H9 (cell line): ENCODE measurements around the gene DNASE1. TPM values are rescaled to one million over a fixed set of nuclear protein-coding genes. Genes with fewer than 3 reads are reported as not detected.

Source experiments
- DNase-seq: peaks from one replicate; pipeline ENCODE4 v3.0.0-alpha.2; 2017
- H2AFZ ChIP-seq: one replicate; pipeline ENCODE4 v1.6.1; 2013; ENCODE audit warnings: mild to moderate bottlenecking, low read length, control low read depth, moderate library complexity
- H2AK5ac ChIP-seq: 2 replicates; pipeline ENCODE4 v1.6.1; 2013; ENCODE audit warnings: low read length, control low read depth, mixed read lengths; ENCODE audit not compliant: insufficient read length
- H2BK120ac ChIP-seq: one replicate; pipeline ENCODE4 v1.6.1; 2013; ENCODE audit warnings: low read depth, mild to moderate bottlenecking, low read length, control low read depth, inconsistent platforms; ENCODE audit not compliant: poor library complexity, severe bottlenecking
- H2BK12ac ChIP-seq: 2 replicates; pipeline ENCODE4 v1.6.1; 2013; ENCODE audit warnings: low read length, control low read depth, mixed read lengths, low read depth; ENCODE audit not compliant: insufficient read length
- H2BK15ac ChIP-seq: 2 replicates; pipeline ENCODE4 v1.6.1; 2013; ENCODE audit warnings: low read depth, low read length, control low read depth
- H2BK20ac ChIP-seq: one replicate; pipeline ENCODE4 v1.6.1; 2013; ENCODE audit warnings: low read depth, mild to moderate bottlenecking, low read length, control low read depth, inconsistent platforms; ENCODE audit not compliant: poor library complexity, severe bottlenecking
- H2BK5ac ChIP-seq: 2 replicates; pipeline ENCODE4 v1.6.1; 2013; ENCODE audit warnings: low read length, control low read depth, mixed read lengths; ENCODE audit not compliant: insufficient read length
- H3K14ac ChIP-seq: 2 replicates; pipeline ENCODE4 v1.6.1; 2013; ENCODE audit warnings: low read length, control low read depth; ENCODE audit not compliant: insufficient read depth
- H3K18ac ChIP-seq: 2 replicates; pipeline ENCODE4 v1.6.1; 2013; ENCODE audit warnings: low read depth, mild to moderate bottlenecking, mixed read lengths, low read length, control low read depth; ENCODE audit not compliant: insufficient read length
- H3K23ac ChIP-seq: 2 replicates; pipeline ENCODE4 v1.6.1; 2013; ENCODE audit warnings: low read length, control low read depth, mixed read lengths, low read depth; ENCODE audit not compliant: insufficient read length
- H3K23me2 ChIP-seq: 2 replicates; pipeline ENCODE4 v1.6.1; 2013; ENCODE audit warnings: low read depth, mild to moderate bottlenecking, mixed read lengths, low read length, control low read depth; ENCODE audit not compliant: insufficient read length, poor library complexity, severe bottlenecking
- H3K27ac ChIP-seq: 2 replicates; pipeline ENCODE4 v1.5.1; 2013; ENCODE audit warnings: low read length, control low read depth, mixed read lengths, low read depth; ENCODE audit not compliant: insufficient read length
- H3K27me3 ChIP-seq: 2 replicates; pipeline ENCODE4 v1.6.1; 2013; ENCODE audit warnings: low read length, control low read depth, inconsistent platforms; ENCODE audit not compliant: insufficient read depth
- H3K4ac ChIP-seq: 2 replicates; pipeline ENCODE4 v1.6.1; 2013; ENCODE audit warnings: low read depth, mild to moderate bottlenecking, control low read depth, inconsistent platforms, low read length, moderate library complexity
- H3K4me1 ChIP-seq: 2 replicates; pipeline ENCODE4 v1.6.1; 2013; ENCODE audit warnings: low read length, control low read depth, inconsistent platforms; ENCODE audit not compliant: insufficient read depth
- H3K4me2 ChIP-seq: 2 replicates; pipeline ENCODE4 v1.6.1; 2013; ENCODE audit warnings: low read length, control low read depth, mixed read lengths; ENCODE audit not compliant: insufficient read length, insufficient read depth
- H3K56ac ChIP-seq: 2 replicates; pipeline ENCODE4 v1.6.1; 2013; ENCODE audit warnings: low read depth, mild to moderate bottlenecking, mixed read lengths, low read length, control low read depth; ENCODE audit not compliant: insufficient read length
- H3K79me1 ChIP-seq: 2 replicates; pipeline ENCODE4 v1.6.1; 2013; ENCODE audit warnings: low read depth, mild to moderate bottlenecking, moderate library complexity, low read length, control low read depth, inconsistent platforms; ENCODE audit not compliant: insufficient read depth, poor library complexity, severe bottlenecking
- H3K79me2 ChIP-seq: 2 replicates; pipeline ENCODE4 v1.6.1; 2013; ENCODE audit warnings: low read length, control low read depth, inconsistent platforms; ENCODE audit not compliant: insufficient read depth
- H3K9ac ChIP-seq: 2 replicates; pipeline ENCODE4 v1.6.1; 2013; ENCODE audit warnings: low read length, control low read depth, mixed read lengths; ENCODE audit not compliant: insufficient read length; ENCODE audit errors: extremely low read depth
- H3K9me3 ChIP-seq: one replicate; pipeline ENCODE4 v1.6.1; 2013; ENCODE audit warnings: low read depth, low read length, inconsistent platforms; ENCODE audit not compliant: control insufficient read depth
- H3T11ph ChIP-seq: one replicate; pipeline ENCODE4 v1.6.1; 2013; ENCODE audit warnings: mild to moderate bottlenecking, low read length, control low read depth, inconsistent platforms
- H4K20me1 ChIP-seq: one replicate; pipeline ENCODE4 v1.6.1; 2013; ENCODE audit not compliant: control insufficient read depth, insufficient read length, insufficient read depth
- H4K5ac ChIP-seq: 2 replicates; pipeline ENCODE4 v1.6.1; 2013; ENCODE audit warnings: low read depth, mild to moderate bottlenecking, mixed read lengths, low read length, control low read depth; ENCODE audit not compliant: insufficient read length
- H4K8ac ChIP-seq: replicated peaks from 2 replicates; pipeline ENCODE4 v1.6.1; 2013; ENCODE audit warnings: low read length, control low read depth, mixed read lengths, low read depth; ENCODE audit not compliant: insufficient read length
- H4K91ac ChIP-seq: 2 replicates; pipeline ENCODE4 v1.6.1; 2013; ENCODE audit warnings: low read depth, mild to moderate bottlenecking, moderate library complexity, mixed read lengths, low read length, control low read depth; ENCODE audit not compliant: insufficient read length
- H3K27ac Mint-ChIP-seq, 3 experiments: 2 replicates in 2 of 3; 3 replicates in 1 of 3; pipeline ENCODE4 v1.8.0; 2020 to 2021; ENCODE audit warnings: mixed read lengths in 3 of 3, mild to moderate bottlenecking in 1 of 3, moderate library complexity in 1 of 3
- H3K27me3 Mint-ChIP-seq: 2 replicates; pipeline ENCODE4 v1.8.0; 2021; ENCODE audit warnings: low read depth, mild to moderate bottlenecking, moderate library complexity, mixed read lengths
- H3K36me3 Mint-ChIP-seq, 3 experiments: 2 replicates in 2 of 3; 3 replicates in 1 of 3; pipeline ENCODE4 v1.8.0; 2020 to 2021; ENCODE audit warnings: low read depth in 3 of 3, mixed read lengths in 3 of 3; ENCODE audit not compliant: insufficient read depth in 1 of 3
- H3K4me1 Mint-ChIP-seq, 2 experiments: 2 replicates each; pipeline ENCODE4 v1.8.0; 2020; ENCODE audit warnings: mixed read lengths in 2 of 2
- H3K4me3 Mint-ChIP-seq, 2 experiments: 2 replicates in 1 of 2; 3 replicates in 1 of 2; pipeline ENCODE4 v1.8.0; 2020 to 2021; ENCODE audit warnings: mild to moderate bottlenecking in 2 of 2, mixed read lengths in 2 of 2, moderate library complexity in 1 of 2
- H3K9me3 Mint-ChIP-seq, 2 experiments: 2 replicates in 1 of 2; 3 replicates in 1 of 2; pipeline ENCODE4 v1.8.0; 2020; ENCODE audit warnings: mild to moderate bottlenecking in 2 of 2, mixed read lengths in 2 of 2, moderate library complexity in 1 of 2
- WGBS: extraction: QIAGEN DNeasy Blood & Tissue Kit; methylation state at CpG from one replicate; pipeline ENCODE4 v1.1.7; 2013; ENCODE audit warnings: missing lambda C conversion rate, low lambda C conversion rate, mixed read lengths; ENCODE audit not compliant: insufficient read length; ENCODE audit errors: extremely low coverage; 5-methylcytosine and 5-hydroxymethylcytosine counted together
- total RNA-seq: library from RNA; stranded (reverse); gene quantifications from 2 replicates; pipeline ENCODE4 v1.2.1, GENCODE V29; 2021
- TF ChIP-seq, protein P1 (sequence below): fragments of 200-600 bp; sonication (generic); conservative IDR thresholded peaks from 3 replicates; pipeline ENCODE4 v1.8.0; 2021; ENCODE audit warnings: antibody characterized with exemption, mild to moderate bottlenecking

The DNASE1 gene
- total RNA-seq, 1 experiment from 2014 or later: 10.1 TPM

DNA sequence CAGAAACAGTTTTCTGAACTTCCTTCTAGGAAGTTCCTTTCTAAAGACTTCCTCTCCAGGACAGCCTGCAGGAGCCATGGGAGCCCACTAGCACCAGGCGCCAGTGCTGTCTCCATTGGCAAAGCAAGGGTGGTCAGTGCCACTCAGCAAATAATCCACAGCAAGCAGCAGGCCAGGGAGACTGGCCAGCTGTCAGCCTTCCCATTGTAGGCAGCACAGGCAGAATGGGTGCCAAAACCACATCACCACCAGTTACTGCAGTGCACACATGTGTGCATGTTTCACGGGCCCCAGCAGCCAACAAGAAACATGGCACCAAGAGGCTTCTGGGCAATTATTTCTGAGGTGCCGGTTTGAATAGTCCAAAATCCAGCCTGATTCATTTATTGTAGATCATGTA lies 26.7 kb downstream of the DNASE1 start:
- no peak overlapping the region for H3K23ac ChIP-seq
- no peaks in the 10 kb centered on the region for H3K4me1 ChIP-seq
- no peak overlapping the region for H3T11ph ChIP-seq
- no peak overlapping the region for H2BK5ac ChIP-seq
- no peak overlapping the region for H3K27ac ChIP-seq
- no peak overlapping the region for H4K91ac ChIP-seq
- no peak overlapping the region for H3K9ac ChIP-seq
- no peak overlapping the region for H2BK15ac ChIP-seq
- no peak overlapping the region for H2AK5ac ChIP-seq
- no peak overlapping the region for H3K4me2 ChIP-seq
- no peak overlapping the region for H3K27ac Mint-ChIP-seq
- no peaks in the 10 kb centered on the region for H4K20me1 ChIP-seq
- WGBS: no CpG with 5 or more reads among the region's 3 CpGs
- H3K4ac ChIP-seq: no peak overlapping the region
- no peaks in the 10 kb centered on the region for H3K79me2 ChIP-seq
- no peaks in the 10 kb centered on the region for H3K79me1 ChIP-seq
- no peaks in the 10 kb centered on the region for H3K4me1 Mint-ChIP-seq
- H3K27me3 ChIP-seq: no peaks in the 10 kb centered on the region
- no peaks in the 10 kb centered on the region for H3K27me3 Mint-ChIP-seq
- no peak for DNase-seq
- H3K23me2 ChIP-seq: no peaks in the 10 kb centered on the region
- H3K14ac ChIP-seq: no peak overlapping the region
- H4K5ac ChIP-seq: no peak overlapping the region
- no peak overlapping the region for H3K56ac ChIP-seq
- H3K36me3 Mint-ChIP-seq: peaks cover 42 to 89% (median 75%) of the 10 kb centered on the region in 3 experiments
- H2BK120ac ChIP-seq: no peak overlapping the region
- no peak overlapping the region for H2BK12ac ChIP-seq
- 0 out of 5 replicates have a peak, but pooled peaks cover 0 to 4% of the 10 kb centered on the region in 2 experiments for H3K9me3 Mint-ChIP-seq
- no peaks in the 10 kb centered on the region for H3K9me3 ChIP-seq
- TF ChIP-seq, protein P1, sequence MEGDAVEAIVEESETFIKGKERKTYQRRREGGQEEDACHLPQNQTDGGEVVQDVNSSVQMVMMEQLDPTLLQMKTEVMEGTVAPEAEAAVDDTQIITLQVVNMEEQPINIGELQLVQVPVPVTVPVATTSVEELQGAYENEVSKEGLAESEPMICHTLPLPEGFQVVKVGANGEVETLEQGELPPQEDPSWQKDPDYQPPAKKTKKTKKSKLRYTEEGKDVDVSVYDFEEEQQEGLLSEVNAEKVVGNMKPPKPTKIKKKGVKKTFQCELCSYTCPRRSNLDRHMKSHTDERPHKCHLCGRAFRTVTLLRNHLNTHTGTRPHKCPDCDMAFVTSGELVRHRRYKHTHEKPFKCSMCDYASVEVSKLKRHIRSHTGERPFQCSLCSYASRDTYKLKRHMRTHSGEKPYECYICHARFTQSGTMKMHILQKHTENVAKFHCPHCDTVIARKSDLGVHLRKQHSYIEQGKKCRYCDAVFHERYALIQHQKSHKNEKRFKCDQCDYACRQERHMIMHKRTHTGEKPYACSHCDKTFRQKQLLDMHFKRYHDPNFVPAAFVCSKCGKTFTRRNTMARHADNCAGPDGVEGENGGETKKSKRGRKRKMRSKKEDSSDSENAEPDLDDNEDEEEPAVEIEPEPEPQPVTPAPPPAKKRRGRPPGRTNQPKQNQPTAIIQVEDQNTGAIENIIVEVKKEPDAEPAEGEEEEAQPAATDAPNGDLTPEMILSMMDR: no peak
- H2AFZ ChIP-seq: no peak overlapping the region
- no peak overlapping the region for H2BK20ac ChIP-seq
- H3K4me3 Mint-ChIP-seq: no peak overlapping the region
- H3K18ac ChIP-seq: no peak overlapping the region
- H4K8ac ChIP-seq: no peak overlapping the region
